Uterus (tissue), 2 donors: ENCODE results near the gene HOATZ.

Experiments
- CTCF ChIP-seq, 4 experiments: fragments of 200-600 bp in 2 of 4; fragments of 450-650 bp in 2 of 4; sonication (generic) in 2 of 4; IDR thresholded peaks; one replicate each; pipeline ENCODE4 v1.5.1; 2016 to 2019; ENCODE audit warnings: antibody characterized with exemption in 4 of 4, mild to moderate bottlenecking in 2 of 4, moderate library complexity in 1 of 4
- POLR2A ChIP-seq, 2 donors: fragments of 450-650 bp; IDR thresholded peaks; one replicate each; pipeline ENCODE4 v1.6.1; 2016; ENCODE audit warnings: antibody characterized with exemption in 2 of 2, mild to moderate bottlenecking in 1 of 2, moderate library complexity in 1 of 2

GRCh38 chr11:111569476-111569875, 54.9 kb downstream of the HOATZ start:
- no peak for TF ChIP-seq POLR2A (IDR thresholded peaks at IDR 0.05)
- no peak for TF ChIP-seq CTCF (IDR thresholded peaks at IDR 0.05)
